ENCODE measurements around the gene OLFML1. TPM values are rescaled to one million over a fixed set of nuclear protein-coding genes. Genes with fewer than 3 reads are reported as not detected.

Gene OLFML1
- total RNA-seq, 1 donor from 2014 or later: not detected

GRCh38 chr11:7494086-7494745 lies 8.9 kb downstream of the OLFML1 start:
- TF ChIP-seq CTCF (conservative IDR thresholded peaks at IDR 0.05; ENCODE audit: low read depth, low read length): no peak
- DNase-seq (ENCODE audit: low read depth): no peak
- H3K4me3 ChIP-seq (ENCODE audit: low read depth, low read length): no peak overlapping the region

GRCh38 chr11:7495882-7496551 lies 10.7 kb downstream of the OLFML1 start:
- H3K4me3 ChIP-seq (ENCODE audit: low read depth, low read length): no peak overlapping the region
- no peak for DNase-seq (ENCODE audit: low read depth)
- TF ChIP-seq CTCF (conservative IDR thresholded peaks at IDR 0.05; ENCODE audit: low read depth, low read length): no peak

GRCh38 chr11:7498193-7498592 lies 12.9 kb downstream of the OLFML1 start:
- H3K4me3 ChIP-seq (ENCODE audit: low read depth, low read length): no peak overlapping the region
- no peak for TF ChIP-seq CTCF (conservative IDR thresholded peaks at IDR 0.05; ENCODE audit: low read depth, low read length)
- no peak for DNase-seq (ENCODE audit: low read depth)

- no peak for DNase-seq (ENCODE audit: low read depth)
- no peak for TF ChIP-seq CTCF (conservative IDR thresholded peaks at IDR 0.05; ENCODE audit: low read depth, low read length)
- H3K4me3 ChIP-seq (ENCODE audit: low read depth, low read length): no peak overlapping the region
Observed at GRCh38 chr11:7499081-7499480, 13.8 kb downstream of the OLFML1 start.

- no peak overlapping the region for H3K4me3 ChIP-seq (ENCODE audit: low read depth, low read length)
- no peak for TF ChIP-seq CTCF (conservative IDR thresholded peaks at IDR 0.05; ENCODE audit: low read depth, low read length)
- DNase-seq (ENCODE audit: low read depth): no peak
Observed at GRCh38 chr11:7500251-7500650, 14.9 kb downstream of the OLFML1 start.

- no peak overlapping the region for H3K4me3 ChIP-seq (ENCODE audit: low read depth, low read length)
- no peak for TF ChIP-seq CTCF (conservative IDR thresholded peaks at IDR 0.05; ENCODE audit: low read depth, low read length)
- DNase-seq (ENCODE audit: low read depth): no peak
Observed at GRCh38 chr11:7501251-7501650, 15.9 kb downstream of the OLFML1 start.

GRCh38 chr11:7501894-7502293 lies 16.6 kb downstream of the OLFML1 start:
- DNase-seq (ENCODE audit: low read depth): no peak
- TF ChIP-seq CTCF (conservative IDR thresholded peaks at IDR 0.05; ENCODE audit: low read depth, low read length): no peak
- H3K4me3 ChIP-seq (ENCODE audit: low read depth, low read length): no peak overlapping the region
